Endothelial cell of umbilical vein (primary cell): ENCODE measurements around the gene PRDM11. TPM values are rescaled to one million over a fixed set of nuclear protein-coding genes. Genes with fewer than 3 reads are reported as not detected.

Source experiments
- BruUV-seq: library from RNA; stranded (reverse); fragments of 400-500 nt; replicated peaks from 2 replicates; lab custom pipeline; 2021; lab: Mats Ljungman, UMichigan
- CTCF ChIA-PET: fragments of 300-600, 350-600 bp; sonication (Branson Sonifier 250); formaldehyde crosslinking; loops from one replicate; lab custom pipeline; 2021; ENCODE audit warnings: antibody characterized with exemption, inconsistent platforms; lab: Charles Lee
- POLR2A ChIA-PET: fragments of 300-600, 350-600 bp; sonication (Branson Sonifier 250); formaldehyde crosslinking; loops from one replicate; lab custom pipeline; 2021; ENCODE audit warnings: antibody characterized with exemption, inconsistent platforms; lab: Charles Lee
- DNase-seq: peaks from one replicate; pipeline ENCODE4 v3.0.0-alpha.2; 2011; ENCODE audit warnings: low read depth, low spot score
- FAIRE-seq: peaks from 2 replicates; lab custom pipeline; 2011; peaks lifted over from hg19 to GRCh38; lab: Jason Lieb, UNC
- H2AFZ ChIP-seq: 2 replicates; pipeline ENCODE4 v1.6.0; 2012; ENCODE audit warnings: low read depth, low read length, control low read depth, inconsistent platforms
- H3K27ac ChIP-seq: 2 replicates; pipeline ENCODE4 v1.5.1; 2011; ENCODE audit warnings: low read depth, mild to moderate bottlenecking, control low read depth, low read length, moderate library complexity; ENCODE audit not compliant: insufficient read depth
- H3K27me3 ChIP-seq, 2 experiments: 2 replicates each; pipeline versions ENCODE4 v1.6.0 to v1.6.1; 2011; ENCODE audit warnings: low read length in 2 of 2, mixed read lengths in 1 of 2; ENCODE audit not compliant: control insufficient read depth in 2 of 2, insufficient read depth in 2 of 2
- H3K36me3 ChIP-seq, 2 experiments: 2 replicates in 1 of 2; 3 replicates in 1 of 2; pipeline ENCODE4 v1.5.1; 2011; ENCODE audit warnings: low read length in 2 of 2, mild to moderate bottlenecking in 1 of 2, moderate library complexity in 1 of 2; ENCODE audit not compliant: control insufficient read depth in 2 of 2, insufficient read depth in 2 of 2; ENCODE audit errors: extremely low read depth in 1 of 2
- H3K4me1 ChIP-seq: 3 replicates; pipeline ENCODE4 v1.5.1; 2011; ENCODE audit warnings: mild to moderate bottlenecking, low read length; ENCODE audit not compliant: control insufficient read depth, insufficient read depth; ENCODE audit errors: extremely low read depth
- H3K4me2 ChIP-seq: 2 replicates; pipeline ENCODE4 v1.6.1; 2011; ENCODE audit warnings: low read length, control low read depth, mixed read lengths; ENCODE audit not compliant: insufficient read depth
- H3K4me3 ChIP-seq, 3 experiments: fragments of 200-600 bp in 1 of 3; sonication (generic), shearing (Covaris generic) in 1 of 3; replicated peaks in 1 of 3; 2 replicates each; pipeline ENCODE4 v1.5.1; 2011 to 2016; ENCODE audit warnings: control low read depth in 3 of 3, low read length in 3 of 3, mild to moderate bottlenecking in 2 of 3, inconsistent platforms in 1 of 3, low read depth in 1 of 3, moderate library complexity in 1 of 3; ENCODE audit not compliant: insufficient read depth in 1 of 3
- H3K79me2 ChIP-seq: 2 replicates; pipeline ENCODE4 v1.6.0; 2012; ENCODE audit warnings: low read length, inconsistent platforms; ENCODE audit not compliant: control insufficient read depth, insufficient read depth
- H3K9ac ChIP-seq: replicated peaks from 2 replicates; pipeline ENCODE3; 2011; ENCODE audit warnings: low read length, control low read depth; ENCODE audit not compliant: insufficient read depth; ENCODE audit errors: extremely low read depth
- H3K9me1 ChIP-seq: replicated peaks from 3 replicates; pipeline ENCODE4 v1.6.0; 2011; ENCODE audit warnings: mild to moderate bottlenecking, low read length; ENCODE audit not compliant: control insufficient read depth, insufficient read depth; ENCODE audit errors: extremely low read depth
- H3K9me3 ChIP-seq: replicated peaks from 2 replicates; pipeline ENCODE4 v1.5.1; 2012; ENCODE audit warnings: low read length, inconsistent platforms; ENCODE audit not compliant: control insufficient read depth, insufficient read depth
- H4K20me1 ChIP-seq: replicated peaks from 2 replicates; pipeline ENCODE3; 2011; ENCODE audit warnings: mild to moderate bottlenecking, low read length; ENCODE audit not compliant: control insufficient read depth, insufficient read depth; ENCODE audit errors: extremely low read depth
- CTCF ChIP-seq, 2 donors: IDR thresholded peaks; 1 replicate in 1 of 2; 2 replicates in 1 of 2; pipeline ENCODE4 v1.5.1; 2011; ENCODE audit warnings: low read length in 2 of 2, mild to moderate bottlenecking in 2 of 2, moderate library complexity in 2 of 2, control low read depth in 1 of 2, inconsistent platforms in 1 of 2, low read depth in 1 of 2; ENCODE audit not compliant: insufficient read depth in 1 of 2; ENCODE audit errors: extremely low read depth in 1 of 2
- EZH2 ChIP-seq: IDR thresholded peaks from 2 replicates; pipeline ENCODE4 v1.6.1; 2012; ENCODE audit warnings: borderline replicate concordance, low read depth, mild to moderate bottlenecking, moderate library complexity, low read length, inconsistent platforms; ENCODE audit not compliant: severe bottlenecking
- FOS ChIP-seq: IDR thresholded peaks from 2 replicates; pipeline ENCODE4 v1.6.1; 2011; ENCODE audit warnings: mild to moderate bottlenecking, low read length, moderate library complexity, borderline replicate concordance; ENCODE audit not compliant: insufficient read depth
- GATA2 ChIP-seq: IDR thresholded peaks from 2 replicates; pipeline ENCODE4 v1.7.0; 2011; ENCODE audit warnings: low read depth, mild to moderate bottlenecking, moderate library complexity, mixed read lengths, low read length; ENCODE audit not compliant: insufficient read length, insufficient read depth
- JUN ChIP-seq: IDR thresholded peaks from 2 replicates; pipeline ENCODE4 v1.6.1; 2011; ENCODE audit warnings: borderline replicate concordance, low read depth; ENCODE audit not compliant: insufficient read length, insufficient read depth
- MYC ChIP-seq: IDR thresholded peaks from one replicate; pipeline ENCODE4 v1.6.1; 2011; ENCODE audit warnings: mild to moderate bottlenecking, low read depth, low read length
- POLR2A ChIP-seq: IDR thresholded peaks from 2 replicates; pipeline ENCODE4 v1.6.1; 2012; ENCODE audit warnings: low read depth, mild to moderate bottlenecking, control low read depth, low read length
- POLR2AphosphoS5 ChIP-seq: IDR thresholded peaks from 2 replicates; pipeline ENCODE4 v1.6.1; 2012; ENCODE audit warnings: low read depth, mild to moderate bottlenecking, control low read depth, low read length, moderate library complexity; ENCODE audit not compliant: insufficient read depth
- dilution Hi-C: fragments of 300-500 bp; cut with MboI; formaldehyde crosslinking; loops from one replicate; pipeline ENCODE4 v1.15.0; 2019; ENCODE audit warnings: low sequenced_read_pairs; ENCODE audit not compliant: extremely low pct_ligation_motif_present
- intact Hi-C: fragments of 100-400 bp; cut with micrococcal nuclease; formaldehyde crosslinking; loops from one replicate; pipeline ENCODE4 v1.10.0; 2022
- polyA plus RNA-seq, 4 experiments: library from polyadenylated mRNA; depleted of rRNA in 3 of 4; stranded (reverse) in 3 of 4; unstranded in 1 of 4; fragments of >200 nt; gene quantifications; 2 replicates each; pipeline versions ENCODE4 v1.2.1 to v1.2.3, GENCODE V29; 2011 to 2012; ENCODE audit warnings: missing spikeins in 1 of 4
- total RNA-seq: library from RNA; stranded (reverse); gene quantifications from 2 replicates; pipeline ENCODE4 v1.2.3, GENCODE V29; 2021

PRDM11 gene
- total and polyA plus RNA-seq, 2 donors (not counting 3 experiments of a cell fraction or from before 2014, with no cell fraction given) = 6.9 to 14.1 TPM

GRCh38 chr11:45260071-45260470 is 113.6 kb downstream of the PRDM11 start:
- Histone ChIP-seq H3K9me1 (no peaks in the 10 kb centered on the region), H3K4me3 (no peak overlapping the region), H3K4me2 (no peak overlapping the region), H3K27ac (no peak overlapping the region), H2AFZ (no peak overlapping the region), H4K20me1 (no peaks in the 10 kb centered on the region), H3K27me3 (no peaks in the 10 kb centered on the region), H3K36me3 (no peaks in the 10 kb centered on the region), H3K9me3 (no peaks in the 10 kb centered on the region), H3K9ac (no peak overlapping the region), H3K79me2 (no peaks in the 10 kb centered on the region), H3K4me1 (peaks cover 1% of the 10 kb centered on the region)
- DNase-seq = no peak
- dilution Hi-C loops (no loop called here), intact Hi-C loops (no loop called here)
- CTCF ChIA-PET = interaction anchor here (2.6 kb wide), 1 partner anchor 149 kb away, joined by 8 read pairs; no protein-coding TSS in a partner anchor
- POLR2A ChIA-PET = no interaction called here
- TF ChIP-seq POLR2AphosphoS5 (no peak), JUN (no peak), POLR2A (no peak), EZH2 (no peak)
- BruUV-seq = no TSS peak
- FAIRE-seq = no peak

- dilution Hi-C loops = no loop called here
- Histone ChIP-seq H4K20me1 (no peaks in the 10 kb centered on the region), H3K4me2 (no peak overlapping the region), H3K9me1 (no peaks in the 10 kb centered on the region), H3K36me3 (no peaks in the 10 kb centered on the region), H3K9me3 (no peaks in the 10 kb centered on the region), H3K79me2 (no peaks in the 10 kb centered on the region), H3K27me3 (no peaks in the 10 kb centered on the region), H3K27ac (no peak overlapping the region), H3K9ac (no peak overlapping the region), H2AFZ (no peak overlapping the region), H3K4me3 (no peak overlapping the region), H3K4me1 (peaks cover 3% of the 10 kb centered on the region)
- FAIRE-seq = no peak
- TF ChIP-seq FOS (no peak), POLR2AphosphoS5 (no peak), GATA2 (no peak), POLR2A (no peak), CTCF (IDR thresholded peaks at IDR 0.05; ENCODE audit: extremely low read depth in 1 of 2, insufficient read depth in 1 of 2, low read depth in 1 of 2, low read length in 2 of 2) (no peak), MYC (no peak), EZH2 (no peak)
- no peak for DNase-seq
- BruUV-seq = no TSS peak
- ChIA-PET POLR2A (no interaction called here), CTCF (no interaction called here)
- intact Hi-C loops = no loop called here
Observed at GRCh38 chr11:45262900-45263299, 116.5 kb downstream of the PRDM11 start.
